ENCODE measurements around the gene MBD3L5. TPM values are rescaled to one million over a fixed set of nuclear protein-coding genes. Genes with fewer than 3 reads are reported as not detected.
"Not testable (repeated sequence)": the region's sequence is repeated elsewhere in the genome, so short reads cannot be mapped to it uniquely, and the experiment has no call there.

Gene MBD3L5
- total RNA-seq (not detected), polyA plus RNA-seq (ENCODE audit: insufficient read length in 6 of 6) (not detected)
- long read RNA-seq, donor 1: 0 reads
- long read RNA-seq, donor 2: 0 reads
- long read RNA-seq, donor 3: 0 reads
- long read RNA-seq, donor 4: 0 reads
- long read RNA-seq, donor 5: 0 reads
- long read RNA-seq, donor 6: 0 reads
- long read RNA-seq, donor 7: 0 reads
- long read RNA-seq, donor 8: 0 reads
- long read RNA-seq, donor 9: 0 reads
- long read RNA-seq, donor 10: 0 reads
- long read RNA-seq, donor 11: 0 reads
- long read RNA-seq, donor 12: 0 reads

GRCh38 chr19:7030278-7030677 lies at the start of gene MBD3L5:
MBD3L5 (plus strand) TSS chr19:7030578; CDS start chr19:7030612, 34 bp downstream.
- H3K36me3 ChIP-seq; intact Hi-C loops (cut with DNase I); DNase-seq; H3K27me3 ChIP-seq; ATAC-seq; H3K4me1 ChIP-seq; H3K4me3 ChIP-seq; H3K27ac ChIP-seq; H3K9me3 ChIP-seq: not testable (repeated sequence)

GRCh38 chr19:6983448-6983847 lies 46.9 kb upstream of the MBD3L5 start:
- Histone ChIP-seq H3K36me3 (no peaks in the 10 kb centered on the region), H3K4me1 (no peaks in the 10 kb centered on the region), H3K27me3 (no peaks in the 10 kb centered on the region), H3K4me3 (no peak overlapping the region), H3K27ac (no peak overlapping the region), H3K9me3 (peaks cover 0 to 34% of the 10 kb centered on the region in 2 donors)
- ATAC-seq: no peak
- TF ChIP-seq CTCF (IDR thresholded peaks at IDR 0.05): no peak
- DNase-seq: no peak
- intact Hi-C loops (cut with DNase I): no loop called here

GRCh38 chr19:6987850-6988249 lies 42.5 kb upstream of the MBD3L5 start:
- Histone ChIP-seq H3K9me3 (peaks cover 0 to 31% of the 10 kb centered on the region in 2 donors), H3K27me3 (peaks cover 0 to 5% of the 10 kb centered on the region in 2 donors)

GRCh38 chr19:6988257-6988656 lies 42.1 kb upstream of the MBD3L5 start:
- ATAC-seq: no peak
- no peak for DNase-seq
- peaks cover 0 to 28% of the 10 kb centered on the region in 2 donors for H3K9me3 ChIP-seq
- no peak overlapping the region for H3K27ac ChIP-seq
- peaks cover 0 to 5% of the 10 kb centered on the region in 2 donors for H3K27me3 ChIP-seq
- intact Hi-C loops (cut with DNase I): no loop called here
- no peak overlapping the region for H3K4me3 ChIP-seq
- H3K36me3 ChIP-seq: no peaks in the 10 kb centered on the region
- no peaks in the 10 kb centered on the region for H3K4me1 ChIP-seq
- no peak for TF ChIP-seq CTCF (IDR thresholded peaks at IDR 0.05)

More at GRCh38 chr19:6987850-6988249, 42.5 kb upstream of the MBD3L5 start:
- Histone ChIP-seq H3K27ac (no peak overlapping the region), H3K36me3 (no peaks in the 10 kb centered on the region), H3K4me1 (no peaks in the 10 kb centered on the region), H3K4me3 (no peak overlapping the region)
- DNase-seq (no peak), ATAC-seq (peak; percentile 53)
- intact Hi-C loops (cut with DNase I): no loop called here
- TF ChIP-seq CTCF (IDR thresholded peaks at IDR 0.05): no peak

- Histone ChIP-seq H3K9me3 (no peaks in the 10 kb centered on the region), H3K4me1 (no peaks in the 10 kb centered on the region), H3K27me3 (peaks cover 0 to 8% of the 10 kb centered on the region in 2 donors), H3K27ac (no peak overlapping the region), H3K4me3 (no peak overlapping the region), H3K36me3 (no peaks in the 10 kb centered on the region)
- TF ChIP-seq CTCF (IDR thresholded peaks at IDR 0.05): no peak
- ATAC-seq (no peak), DNase-seq (no peak)
- intact Hi-C loops (cut with DNase I): no loop called here
Observed at GRCh38 chr19:6995054-6995453, 35.3 kb upstream of the MBD3L5 start.

GRCh38 chr19:6996810-6997209 lies 33.6 kb upstream of the MBD3L5 start:
- Histone ChIP-seq H3K4me3 (no peak overlapping the region), H3K36me3 (no peaks in the 10 kb centered on the region), H3K27me3 (peaks cover 0 to 13% of the 10 kb centered on the region in 2 donors), H3K27ac (no peak overlapping the region), H3K9me3 (no peaks in the 10 kb centered on the region), H3K4me1 (peaks cover 0 to 3% of the 10 kb centered on the region in 2 donors)
- intact Hi-C loops (cut with DNase I): no loop called here
- no peak for TF ChIP-seq CTCF (IDR thresholded peaks at IDR 0.05)
- DNase-seq (no peak), ATAC-seq (no peak)

Measured in left lung (tissue), 14 donors.